GM12873 (cell line): ENCODE data around the gene NINL.
A peak's percentile ranks its signal among the peaks of the same experiment; 100 is the strongest.

ENCODE experiments used
- TF ChIP-seq, protein P1 (sequence below): IDR thresholded peaks from 2 replicates; pipeline ENCODE4 v1.5.1; 2012; ENCODE audit warnings: low read depth, mild to moderate bottlenecking, moderate library complexity, low read length, control low read depth; ENCODE audit not compliant: insufficient read depth; ENCODE audit errors: missing control alignments

NINL gene

DNA sequence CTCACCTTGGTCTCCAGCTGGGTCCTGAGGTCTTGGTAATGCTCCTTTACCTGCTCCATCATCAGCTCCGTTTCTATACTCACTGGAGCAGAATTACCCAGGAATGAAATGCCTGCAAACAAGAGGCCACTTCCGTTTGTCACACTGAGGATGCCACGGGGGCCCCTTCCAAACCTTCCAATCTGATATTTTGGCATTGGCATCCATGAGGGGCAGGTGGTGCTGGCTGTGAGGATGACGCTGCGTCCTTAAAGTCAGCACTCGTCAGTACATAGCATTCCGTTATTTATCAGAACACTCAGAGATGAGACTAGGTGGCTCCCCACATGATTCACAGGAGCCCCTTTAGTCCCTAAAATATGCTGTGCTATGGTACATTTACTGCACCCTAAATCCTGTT, 105.2 kb downstream of the NINL start:
- TF ChIP-seq, protein P1, sequence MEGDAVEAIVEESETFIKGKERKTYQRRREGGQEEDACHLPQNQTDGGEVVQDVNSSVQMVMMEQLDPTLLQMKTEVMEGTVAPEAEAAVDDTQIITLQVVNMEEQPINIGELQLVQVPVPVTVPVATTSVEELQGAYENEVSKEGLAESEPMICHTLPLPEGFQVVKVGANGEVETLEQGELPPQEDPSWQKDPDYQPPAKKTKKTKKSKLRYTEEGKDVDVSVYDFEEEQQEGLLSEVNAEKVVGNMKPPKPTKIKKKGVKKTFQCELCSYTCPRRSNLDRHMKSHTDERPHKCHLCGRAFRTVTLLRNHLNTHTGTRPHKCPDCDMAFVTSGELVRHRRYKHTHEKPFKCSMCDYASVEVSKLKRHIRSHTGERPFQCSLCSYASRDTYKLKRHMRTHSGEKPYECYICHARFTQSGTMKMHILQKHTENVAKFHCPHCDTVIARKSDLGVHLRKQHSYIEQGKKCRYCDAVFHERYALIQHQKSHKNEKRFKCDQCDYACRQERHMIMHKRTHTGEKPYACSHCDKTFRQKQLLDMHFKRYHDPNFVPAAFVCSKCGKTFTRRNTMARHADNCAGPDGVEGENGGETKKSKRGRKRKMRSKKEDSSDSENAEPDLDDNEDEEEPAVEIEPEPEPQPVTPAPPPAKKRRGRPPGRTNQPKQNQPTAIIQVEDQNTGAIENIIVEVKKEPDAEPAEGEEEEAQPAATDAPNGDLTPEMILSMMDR = no peak

DNA sequence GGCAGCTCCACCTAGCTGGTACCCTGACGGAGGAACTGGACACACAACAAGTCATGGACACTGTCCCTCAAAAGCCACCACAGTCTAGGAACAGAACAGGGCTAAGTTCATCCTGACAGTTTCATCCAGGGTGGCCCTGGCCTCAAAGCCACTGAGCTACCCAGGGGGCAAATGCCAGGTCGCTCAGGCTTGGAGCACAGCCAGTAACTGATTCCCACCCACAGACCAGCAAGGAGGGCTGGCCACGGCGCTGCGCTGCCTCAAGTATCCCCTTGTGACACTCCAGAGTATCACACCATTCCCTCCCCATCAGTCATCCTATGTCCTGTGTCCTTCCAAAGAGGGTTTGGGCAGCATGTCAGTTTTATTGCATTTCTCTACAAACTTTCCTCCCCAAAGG, 105.7 kb downstream of the NINL start:
- TF ChIP-seq, protein P1 = no peak

GRCh38 chr20:25478889-25479568, 106.3 kb downstream of the NINL start:
- TF ChIP-seq, protein P1 = no peak

- TF ChIP-seq, protein P1 = no peak
Observed at GRCh38 chr20:25477014-25477882, 108.1 kb downstream of the NINL start.

DNA sequence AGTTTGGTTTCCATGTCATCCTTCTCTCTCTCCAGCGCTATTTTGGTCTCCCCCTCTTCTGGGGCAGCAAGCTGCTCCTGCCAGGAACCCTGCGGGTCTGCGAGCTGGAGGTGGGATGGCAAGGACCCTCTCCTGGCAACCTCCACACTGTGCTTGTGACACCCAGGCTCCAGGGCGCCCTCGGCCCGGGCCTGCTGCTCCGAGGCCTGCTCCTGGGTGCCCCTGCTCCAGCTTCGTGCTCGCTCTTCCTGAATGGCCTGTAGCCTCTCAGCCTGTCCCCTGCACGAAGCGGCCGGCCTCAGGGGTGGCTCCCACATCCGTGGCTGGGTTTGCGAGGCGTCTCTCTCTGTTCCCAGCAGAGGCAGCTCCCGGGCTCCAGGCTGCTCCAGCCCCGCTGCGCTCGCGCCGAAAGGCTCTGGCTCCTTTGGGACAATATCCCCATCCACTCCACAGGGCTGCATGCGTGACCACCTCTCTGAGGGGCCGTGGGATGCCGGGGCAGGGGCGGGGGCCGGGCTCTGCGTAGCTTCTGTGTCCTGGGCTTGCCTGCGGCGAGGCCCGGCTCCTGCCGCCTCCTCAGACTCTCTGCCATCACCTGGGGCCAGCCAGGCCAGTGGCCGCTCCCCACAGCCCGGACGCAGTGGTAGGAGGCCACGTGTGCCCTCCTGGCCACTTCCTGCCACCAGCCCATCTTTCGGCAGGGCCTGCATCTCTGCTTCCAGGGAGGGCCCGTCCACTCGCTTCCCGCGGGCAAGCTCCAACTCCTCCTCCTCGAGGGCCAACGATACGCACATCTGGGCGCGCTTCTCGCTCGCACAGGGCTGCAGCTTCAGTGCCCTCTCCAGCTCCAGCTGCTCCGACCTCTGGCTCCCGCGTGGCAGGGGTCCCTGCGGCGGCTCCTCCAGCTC, 109.0 kb downstream of the NINL start:
- TF ChIP-seq, protein P1 = no peak

DNA sequence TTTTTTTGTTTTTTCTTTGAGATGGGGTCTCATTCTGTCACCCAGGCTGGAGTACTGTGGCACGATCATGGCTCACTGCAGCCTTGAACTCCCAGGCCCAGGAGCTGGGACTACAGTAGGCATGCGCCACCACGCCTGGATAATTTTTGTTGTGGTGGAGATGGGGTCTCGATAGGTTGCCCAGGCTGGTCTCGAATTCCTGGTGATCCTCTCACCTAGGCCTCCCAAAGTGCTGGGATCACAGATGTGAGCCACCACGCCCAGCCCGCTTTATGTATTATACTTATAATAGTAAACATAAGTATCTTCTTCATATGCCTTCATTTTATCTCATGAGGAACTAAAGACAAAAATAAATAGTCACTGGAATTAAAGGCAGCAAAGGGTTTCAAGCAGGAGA, 114.3 kb downstream of the NINL start:
- TF ChIP-seq, protein P1 = no peak

- TF ChIP-seq, protein P1 = peak; percentile 67
Observed at GRCh38 chr20:25470045-25470444, 115.3 kb downstream of the NINL start.
